NCI-H510A (cell line): ENCODE measurements around the gene CABP7.

Experiments used
- DNase-seq: peaks from one replicate; lab custom pipeline; 2025; lab: John Stamatoyannopoulos, UW

The CABP7 gene

GRCh38 chr22:29723766-29724165 is 4.0 kb downstream of the CABP7 start:
- DNase-seq, result no peak

GRCh38 chr22:29724843-29725242 is 5.0 kb downstream of the CABP7 start:
- no peak for DNase-seq

- DNase-seq, result no peak
Measured at GRCh38 chr22:29726106-29726505, 6.3 kb downstream of the CABP7 start.

- no peak for DNase-seq
Measured at GRCh38 chr22:29726512-29727130, 6.8 kb downstream of the CABP7 start.

GRCh38 chr22:29727131-29727523 is 7.3 kb downstream of the CABP7 start:
- DNase-seq, result no peak

- DNase-seq, result no peak
Measured at GRCh38 chr22:29729161-29729560, 9.4 kb downstream of the CABP7 start.

- no peak for DNase-seq
Measured at GRCh38 chr22:29731058-29731850, 11.5 kb downstream of the CABP7 start.

- DNase-seq, result no peak
Measured at GRCh38 chr22:29732883-29733282, 13.1 kb downstream of the CABP7 start.

- peak; percentile 75 for DNase-seq
Measured at GRCh38 chr22:29733362-29734201, 13.8 kb downstream of the CABP7 start.

GRCh38 chr22:29734406-29734805 is 14.6 kb downstream of the CABP7 start:
- no peak for DNase-seq

GRCh38 chr22:29734838-29735237 is 15.0 kb downstream of the CABP7 start:
- DNase-seq, result no peak

- no peak for DNase-seq
Measured at GRCh38 chr22:29735416-29735815, 15.6 kb downstream of the CABP7 start.

GRCh38 chr22:29737251-29738117 is 17.7 kb downstream of the CABP7 start:
- no peak for DNase-seq

GRCh38 chr22:29738118-29738815 is 18.5 kb downstream of the CABP7 start:
- no peak for DNase-seq

GRCh38 chr22:29739346-29739875 is 19.6 kb downstream of the CABP7 start:
- DNase-seq, result no peak

- no peak for DNase-seq
Measured at GRCh38 chr22:29740216-29740615, 20.4 kb downstream of the CABP7 start.

GRCh38 chr22:29741926-29742325 is 22.1 kb downstream of the CABP7 start:
- no peak for DNase-seq

GRCh38 chr22:29742326-29742725 is 22.5 kb downstream of the CABP7 start:
- DNase-seq, result no peak

- peak; percentile 44 for DNase-seq
Measured at GRCh38 chr22:29744902-29745301, 25.1 kb downstream of the CABP7 start.

GRCh38 chr22:29747832-29748231 is 28.0 kb downstream of the CABP7 start:
- DNase-seq, result no peak
